HepG2 (cell line): ENCODE results near the gene ADRA1B. TPM values are rescaled to one million over a fixed set of nuclear protein-coding genes. Genes with fewer than 3 reads are reported as not detected.

Experiments
- ATAC-seq: fragments of 200-7000 bp; cut with Tn5 transposase; 3 replicates; pipeline ENCODE4 v1.9.1; 2020; ENCODE audit warnings: mild to moderate bottlenecking, moderate library complexity
- BruUV-seq: library from RNA; stranded (reverse); fragments of 400-500 nt; replicated peaks from 2 replicates; lab custom pipeline; 2021; lab: Mats Ljungman, UMichigan
- CTCF ChIA-PET: fragments of 300-600 bp; formaldehyde crosslinking; extraction: SDS; loops from one replicate; lab custom pipeline; 2021; ENCODE audit warnings: low total read pairs, inconsistent platforms, low intra/inter-chr PET ratio; lab: Yijun Ruan, JAX
- POLR2A ChIA-PET: fragments of 350-600 bp; sonication (Branson Sonifier 250); formaldehyde crosslinking; loops from one replicate; lab custom pipeline; 2020; ENCODE audit warnings: antibody characterized with exemption, inconsistent platforms; lab: Yijun Ruan, JAX
- DNase-seq: peaks from one replicate; pipeline ENCODE4 v3.0.0-alpha.2; 2015; ENCODE audit warnings: low spot score
- FAIRE-seq: peaks from 3 replicates; lab custom pipeline; 2011; peaks lifted over from hg19 to GRCh38; lab: Jason Lieb, UNC
- H2AFZ ChIP-seq: one replicate; pipeline ENCODE4 v1.6.1; 2011; ENCODE audit warnings: low read length, inconsistent platforms
- H3K27ac ChIP-seq: fragments of 300-600 bp; 3 replicates; pipeline ENCODE4 v1.8.0; 2011; ENCODE audit warnings: mixed run types, mild to moderate bottlenecking, mixed read lengths, low read length, inconsistent platforms; ENCODE audit not compliant: insufficient read depth; ENCODE audit errors: extremely low read length
- H3K27me3 ChIP-seq, 2 experiments: fragments of 200-600 bp in 1 of 2; 2 replicates in 1 of 2; 3 replicates in 1 of 2; pipeline versions ENCODE4 v1.6.0 to v1.8.0; 2011; ENCODE audit warnings: low read length in 2 of 2, mild to moderate bottlenecking in 2 of 2, moderate library complexity in 2 of 2, inconsistent platforms in 1 of 2; ENCODE audit not compliant: insufficient read depth in 2 of 2, control insufficient read depth in 1 of 2
- H3K36me3 ChIP-seq, 2 experiments: fragments of 200-600 bp in 1 of 2; replicated peaks in 1 of 2; 2 replicates in 1 of 2; 3 replicates in 1 of 2; pipeline versions ENCODE4 v1.5.1 to v1.8.0; 2011; ENCODE audit warnings: low read length in 2 of 2, inconsistent platforms in 1 of 2; ENCODE audit not compliant: insufficient read depth in 2 of 2, control insufficient read depth in 1 of 2
- H3K4me1 ChIP-seq: 2 replicates; pipeline ENCODE4 v1.5.1; 2012; ENCODE audit warnings: low read length, inconsistent platforms; ENCODE audit not compliant: insufficient read depth
- H3K4me2 ChIP-seq: 2 replicates; pipeline ENCODE4 v1.6.0; 2011; ENCODE audit warnings: low read depth, low read length, inconsistent platforms
- H3K4me3 ChIP-seq, 3 experiments: fragments of 200-600 bp in 1 of 3; sonication (generic), shearing (Covaris generic) in 1 of 3; replicated peaks in 1 of 3; 2 replicates each; pipeline ENCODE4 v1.5.1; 2011 to 2016; ENCODE audit warnings: low read length in 3 of 3, inconsistent platforms in 2 of 3, low read depth in 2 of 3, mild to moderate bottlenecking in 2 of 3, control low read depth in 1 of 3, mixed read lengths in 1 of 3; ENCODE audit not compliant: insufficient read depth in 1 of 3
- H3K79me2 ChIP-seq: one replicate; pipeline ENCODE4 v1.6.1; 2011; ENCODE audit warnings: low read length, inconsistent platforms; ENCODE audit not compliant: insufficient read depth
- H3K9ac ChIP-seq: 2 replicates; pipeline ENCODE4 v1.6.0; 2011; ENCODE audit warnings: mild to moderate bottlenecking, low read depth, low read length, inconsistent platforms; ENCODE audit not compliant: insufficient read depth
- H3K9me3 ChIP-seq: 2 replicates; pipeline ENCODE4 v1.5.1; 2012; ENCODE audit warnings: mild to moderate bottlenecking, low read length
- H4K20me1 ChIP-seq: 2 replicates; pipeline ENCODE4 v1.6.0; 2011; ENCODE audit warnings: inconsistent platforms, mild to moderate bottlenecking, low read length, moderate library complexity; ENCODE audit not compliant: insufficient read depth
- ATF1 ChIP-seq: IDR thresholded peaks from 2 replicates; pipeline ENCODE4 v1.6.1; 2016; ENCODE audit warnings: mild to moderate bottlenecking, control low read depth
- POLR2G ChIP-seq: fragments of 200-400 bp; formaldehyde crosslinking; IDR thresholded peaks from 2 replicates; pipeline ENCODE4 v1.6.1; 2018; ENCODE audit warnings: mild to moderate bottlenecking, low read depth, low read length, moderate library complexity
- RXRA ChIP-seq: sonication (generic); formaldehyde crosslinking; IDR thresholded peaks from 2 replicates; pipeline ENCODE4 v1.5.1; 2020; ENCODE audit warnings: missing genetic modification reagents
- whole genome bisulfite sequencing: methylation state at CpG from one replicate; pipeline ENCODE4 v1.1.6; 2017; ENCODE audit warnings: low lambda C conversion rate; 5-methylcytosine and 5-hydroxymethylcytosine counted together
- in situ Hi-C: cut with HindIII; loops from 2 replicates; pipeline ENCODE4 v1.10.0; 2017; ENCODE audit warnings: low pct_unique_long_range_greater_than_20kb; ENCODE audit not compliant: extremely low pct_ligation_motif_present
- intact Hi-C: fragments of 100-400 bp; cut with micrococcal nuclease; formaldehyde crosslinking; loops from one replicate; pipeline ENCODE4 v1.10.0; 2022; ENCODE audit not compliant: unreplicated experiment
- polyA plus RNA-seq, 8 experiments: library from polyadenylated mRNA; depleted of rRNA in 3 of 8; stranded (reverse) in 7 of 8; unstranded in 1 of 8; fragments of >200 nt; fragmentation: Illumina TruSeq in 4 of 8; extraction: Trizol in 4 of 8; gene quantifications; 2 replicates each; pipeline versions ENCODE4 v1.2.1 to v1.2.3, GENCODE V29; 2011 to 2016; ENCODE audit warnings: low read depth in 4 of 8, missing spikeins in 1 of 8, mixed read lengths in 1 of 8; ENCODE audit not compliant: insufficient read depth in 1 of 8
- total RNA-seq, 5 experiments: library from RNA; depleted of rRNA; stranded (reverse); fragments of >200 nt; fragmentation: Illumina TruSeq; extraction: Trizol; gene quantifications; 2 replicates each; pipeline ENCODE4 v1.2.3, GENCODE V29; 2016; ENCODE audit warnings: low read depth in 1 of 5
- TF ChIP-seq, protein P1 (sequence below): sonication (generic); formaldehyde crosslinking; IDR thresholded peaks from 2 replicates; pipeline ENCODE4 v1.5.0; 2020; ENCODE audit warnings: mild to moderate bottlenecking, missing genetic modification reagents
- TF ChIP-seq, protein P2 (sequence below): IDR thresholded peaks from 2 replicates; pipeline ENCODE4 v1.6.1; 2018; ENCODE audit warnings: missing genetic modification reagents, mild to moderate bottlenecking, missing compliant biosample characterization
- TF ChIP-seq, protein P3 (sequence below): sonication (generic); formaldehyde crosslinking; IDR thresholded peaks from 2 replicates; pipeline ENCODE4 v1.4.0; 2020; ENCODE audit warnings: missing genetic modification reagents, low read depth, mild to moderate bottlenecking, borderline replicate concordance

Gene ADRA1B
- total and polyA plus RNA-seq, 2 of the 13 experiments (the other 11 are each of a cell fraction or from before 2014, with no cell fraction given): not detected

DNA sequence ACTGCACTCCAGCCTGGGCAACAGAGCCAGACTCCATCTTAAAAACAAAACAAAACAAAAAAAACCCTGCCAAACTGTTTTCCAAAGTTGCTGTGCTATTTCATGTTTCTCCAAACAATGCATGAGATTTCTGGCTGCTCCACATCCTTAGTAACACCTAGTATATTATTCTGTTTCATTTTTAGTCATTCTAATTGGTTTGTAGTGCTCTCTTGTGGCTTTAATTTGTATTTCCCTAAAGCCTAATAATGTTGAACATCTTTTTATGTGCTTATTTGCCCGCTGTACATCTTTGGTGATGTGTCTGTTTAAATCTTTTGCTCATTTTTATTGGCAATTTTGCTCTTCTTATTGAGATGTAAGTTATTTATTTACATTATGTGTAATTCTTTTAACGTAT is 74.2 kb downstream of the ADRA1B start:
- 1% methylated on average over 2 of the region's 2 CpGs for WGBS
- TF ChIP-seq, protein P1, sequence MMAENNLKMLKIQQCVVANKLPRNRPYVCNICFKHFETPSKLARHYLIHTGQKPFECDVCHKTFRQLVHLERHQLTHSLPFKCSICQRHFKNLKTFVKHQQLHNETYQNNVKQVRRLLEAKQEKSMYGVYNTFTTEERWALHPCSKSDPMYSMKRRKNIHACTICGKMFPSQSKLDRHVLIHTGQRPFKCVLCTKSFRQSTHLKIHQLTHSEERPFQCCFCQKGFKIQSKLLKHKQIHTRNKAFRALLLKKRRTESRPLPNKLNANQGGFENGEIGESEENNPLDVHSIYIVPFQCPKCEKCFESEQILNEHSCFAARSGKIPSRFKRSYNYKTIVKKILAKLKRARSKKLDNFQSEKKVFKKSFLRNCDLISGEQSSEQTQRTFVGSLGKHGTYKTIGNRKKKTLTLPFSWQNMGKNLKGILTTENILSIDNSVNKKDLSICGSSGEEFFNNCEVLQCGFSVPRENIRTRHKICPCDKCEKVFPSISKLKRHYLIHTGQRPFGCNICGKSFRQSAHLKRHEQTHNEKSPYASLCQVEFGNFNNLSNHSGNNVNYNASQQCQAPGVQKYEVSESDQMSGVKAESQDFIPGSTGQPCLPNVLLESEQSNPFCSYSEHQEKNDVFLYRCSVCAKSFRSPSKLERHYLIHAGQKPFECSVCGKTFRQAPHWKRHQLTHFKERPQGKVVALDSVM (CRISPR knock-in tag): no peak
- TF ChIP-seq, protein P2, sequence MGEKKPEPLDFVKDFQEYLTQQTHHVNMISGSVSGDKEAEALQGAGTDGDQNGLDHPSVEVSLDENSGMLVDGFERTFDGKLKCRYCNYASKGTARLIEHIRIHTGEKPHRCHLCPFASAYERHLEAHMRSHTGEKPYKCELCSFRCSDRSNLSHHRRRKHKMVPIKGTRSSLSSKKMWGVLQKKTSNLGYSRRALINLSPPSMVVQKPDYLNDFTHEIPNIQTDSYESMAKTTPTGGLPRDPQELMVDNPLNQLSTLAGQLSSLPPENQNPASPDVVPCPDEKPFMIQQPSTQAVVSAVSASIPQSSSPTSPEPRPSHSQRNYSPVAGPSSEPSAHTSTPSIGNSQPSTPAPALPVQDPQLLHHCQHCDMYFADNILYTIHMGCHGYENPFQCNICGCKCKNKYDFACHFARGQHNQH: no peak
- TF ChIP-seq RXRA (CRISPR knock-in tag) (no peak), ATF1 (CRISPR knock-in tag) (no peak), POLR2G (no peak)
- TF ChIP-seq, protein P3, sequence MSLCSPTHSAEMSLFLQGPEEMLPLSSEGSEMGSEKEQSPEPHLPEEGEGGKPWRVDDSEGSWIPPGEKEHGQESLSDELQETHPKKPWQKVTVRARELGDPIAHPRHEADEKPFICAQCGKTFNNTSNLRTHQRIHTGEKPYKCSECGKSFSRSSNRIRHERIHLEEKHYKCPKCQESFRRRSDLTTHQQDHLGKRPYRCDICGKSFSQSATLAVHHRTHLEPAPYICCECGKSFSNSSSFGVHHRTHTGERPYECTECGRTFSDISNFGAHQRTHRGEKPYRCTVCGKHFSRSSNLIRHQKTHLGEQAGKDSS (CRISPR knock-in tag): no peak
- TF ChIP-seq, all 625 proteins: peak for 0

More for the DNA sequence above, 74.2 kb downstream of the ADRA1B start:
- intact Hi-C loops: no loop called here
- no peak overlapping the region for H3K27ac ChIP-seq
- in situ Hi-C loops: no loop called here
- H3K9me3 ChIP-seq: no peaks in the 10 kb centered on the region
- H3K27me3 ChIP-seq: peaks cover 0 to 39% of the 10 kb centered on the region in 2 experiments; a peak in 4 of 5 replicates
- H3K36me3 ChIP-seq: no peaks in the 10 kb centered on the region
- POLR2A ChIA-PET: no interaction called here
- DNase-seq (no peak), ATAC-seq (no peak), FAIRE-seq (no peak)
- H2AFZ ChIP-seq: no peak overlapping the region
- H3K9ac ChIP-seq: no peak overlapping the region
- H3K4me3 ChIP-seq: no peak overlapping the region
- no peaks in the 10 kb centered on the region for H3K4me1 ChIP-seq
- H3K79me2 ChIP-seq: no peaks in the 10 kb centered on the region
- no peak overlapping the region for H3K4me2 ChIP-seq
- CTCF ChIA-PET: no interaction called here
- H4K20me1 ChIP-seq: no peaks in the 10 kb centered on the region
- no TSS peak for BruUV-seq
